Renal pelvis (tissue), 4 donors: ENCODE results near the gene TEX26. TPM values are rescaled to one million over a fixed set of nuclear protein-coding genes. Genes with fewer than 3 reads are reported as not detected.
A peak's percentile ranks its signal among the peaks of the same experiment; 100 is the strongest.

Experiments
- DNase-seq: peaks from one replicate; pipeline ENCODE4 v3.0.0-alpha.2; 2013
- polyA plus RNA-seq, 3 donors: library from polyadenylated mRNA; unstranded; fragments of 120-200 nt; gene quantifications; one replicate each; pipeline ENCODE4 v1.2.1, GENCODE V29; 2013; ENCODE audit not compliant: insufficient read length in 3 of 3

The TEX26 gene
- polyA plus RNA-seq, 3 donors: 1.3 to 1.9 (median 1.5) TPM

- DNase-seq: no peak
Observed at GRCh38 chr13:30976025-30976424, 43.6 kb downstream of the TEX26 start.

GRCh38 chr13:30978981-30979956 is 46.8 kb downstream of the TEX26 start:
- DNase-seq: no peak

GRCh38 chr13:30982506-30982905 is 50.0 kb downstream of the TEX26 start:
- DNase-seq: no peak

GRCh38 chr13:30982906-30983305 is 50.5 kb downstream of the TEX26 start:
- no peak for DNase-seq

GRCh38 chr13:30983431-30983830 is 51.0 kb downstream of the TEX26 start:
- no peak for DNase-seq

- no peak for DNase-seq
Observed at GRCh38 chr13:30984620-30985019, 52.2 kb downstream of the TEX26 start.

- DNase-seq: no peak
Observed at GRCh38 chr13:30985637-30986205, 53.3 kb downstream of the TEX26 start.

- DNase-seq: no peak
Observed at GRCh38 chr13:30991184-30991583, 58.7 kb downstream of the TEX26 start.

GRCh38 chr13:30991922-30992321 is 59.5 kb downstream of the TEX26 start:
- no peak for DNase-seq

- no peak for DNase-seq
Observed at GRCh38 chr13:30995331-30995730, 62.9 kb downstream of the TEX26 start.

GRCh38 chr13:30997697-30998096 is 65.2 kb downstream of the TEX26 start:
- no peak for DNase-seq

GRCh38 chr13:30998136-30999088 is 66.0 kb downstream of the TEX26 start:
- DNase-seq: peak; percentile 24

- no peak for DNase-seq
Observed at GRCh38 chr13:31000889-31001288, 68.4 kb downstream of the TEX26 start.

GRCh38 chr13:31001647-31002046 is 69.2 kb downstream of the TEX26 start:
- no peak for DNase-seq

- DNase-seq: no peak
Observed at GRCh38 chr13:31005066-31005465, 72.6 kb downstream of the TEX26 start.

GRCh38 chr13:31007417-31007816 is 75.0 kb downstream of the TEX26 start:
- DNase-seq: no peak

- DNase-seq: no peak
Observed at GRCh38 chr13:31008400-31009115, 76.1 kb downstream of the TEX26 start.

GRCh38 chr13:31009166-31009565 is 76.7 kb downstream of the TEX26 start:
- DNase-seq: no peak

GRCh38 chr13:31010296-31010695 is 77.8 kb downstream of the TEX26 start:
- DNase-seq: no peak

GRCh38 chr13:31011193-31011860 is 78.9 kb downstream of the TEX26 start:
- no peak for DNase-seq
